ENCODE data around the gene TMEM108. TPM values are rescaled to one million over a fixed set of nuclear protein-coding genes. Genes with fewer than 3 reads are reported as not detected.
A peak's percentile ranks its signal among the peaks of the same experiment; 100 is the strongest.

TMEM108 gene
- polyA plus RNA-seq, 1 of the 3 experiments (the other 2 are of a cell fraction), result 8.6 TPM

GRCh38 chr3:133264920-133265319 is 226.7 kb downstream of the TMEM108 start (continued):
- TF ChIP-seq RAD21 (IDR thresholded peaks at IDR 0.05; ENCODE audit: low read length) (0 out of 2 replicates have a peak, but pooled peaks have one; percentile 3), RXRA (IDR thresholded peaks at IDR 0.05; ENCODE audit: borderline replicate concordance, low read depth) (no peak), NFIC (IDR thresholded peaks at IDR 0.05; ENCODE audit: borderline replicate concordance) (peak; percentile 57; the same call in 1 of the 2 replicates), EZH2phosphoT487 (IDR thresholded peaks at IDR 0.05; ENCODE audit: borderline replicate concordance, low read depth) (no peak), FOXJ3 (CRISPR knock-in tag; IDR thresholded peaks at IDR 0.05) (no peak), NRF1 (IDR thresholded peaks at IDR 0.05; ENCODE audit: low read depth, low read length) (no peak), FOXM1 (IDR thresholded peaks at IDR 0.05; ENCODE audit: low read depth) (no peak), YY1 (IDR thresholded peaks at IDR 0.05; ENCODE audit: low read depth) (no peak), POLR2AphosphoS5 (IDR thresholded peaks at IDR 0.05; ENCODE audit: low read depth, low read length) (peak; percentile 86), GABPA (IDR thresholded peaks at IDR 0.05; ENCODE audit: low read depth) (no peak), JUND (IDR thresholded peaks at IDR 0.05) (peak; percentile 68)
- TF ChIP-seq, protein P1, sequence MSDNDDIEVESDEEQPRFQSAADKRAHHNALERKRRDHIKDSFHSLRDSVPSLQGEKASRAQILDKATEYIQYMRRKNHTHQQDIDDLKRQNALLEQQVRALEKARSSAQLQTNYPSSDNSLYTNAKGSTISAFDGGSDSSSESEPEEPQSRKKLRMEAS (IDR thresholded peaks at IDR 0.05; ENCODE audit: low read depth), result 0 out of 2 replicates have a peak, but pooled peaks have one; percentile 31

GRCh38 chr3:133268726-133269134 is 230.5 kb downstream of the TMEM108 start:
- no peaks in the 10 kb centered on the region for H3K27me3 ChIP-seq (ENCODE audit: insufficient read depth)
- H3K36me3 ChIP-seq (replicated peaks in 1 of 2; ENCODE audit: control insufficient read depth in 1 of 2, insufficient read depth in 2 of 2, low read length in 1 of 2), result no peaks in the 10 kb centered on the region
- CTCF ChIA-PET, result interaction anchor here (0.7 to 4.4 kb wide), 11 partner anchors 11 to 538 kb away, joined by 3 to 25 read pairs (median 4); no protein-coding TSS in a partner anchor
- peaks cover 4 to 54% of the 10 kb centered on the region in 2 experiments; a peak in 2 of 4 replicates for H3K4me1 ChIP-seq (ENCODE audit: control insufficient read depth in 1 of 2, insufficient read depth in 2 of 2, low read depth in 1 of 2, low read length in 1 of 2)
- no peaks in the 10 kb centered on the region for H3K79me2 ChIP-seq (ENCODE audit: insufficient read depth)
- DNase-seq, result peak; percentile 53
- H3K4me2 ChIP-seq, result no peak overlapping the region
- no peaks in the 10 kb centered on the region for H3K9me2 ChIP-seq
- H3K9me3 ChIP-seq, result no peaks in the 10 kb centered on the region
- no peak overlapping the region for H2AFZ ChIP-seq (ENCODE audit: low read depth)
- no peaks in the 10 kb centered on the region for H4K20me1 ChIP-seq (ENCODE audit: insufficient read depth)
- no peak overlapping the region for H3K4me3 ChIP-seq (ENCODE audit: low read depth in 2 of 2, low read length in 1 of 2)
- WGBS (ENCODE audit: low lambda C conversion rate), result 67% methylated on average over 1 of the region's 1 CpG
- H3K9ac ChIP-seq, result no peak overlapping the region
- POLR2A ChIA-PET, result no interaction called here
- peaks cover 4% of the 10 kb centered on the region for H3F3A ChIP-seq (replicated peaks; ENCODE audit: insufficient read depth)
- peak overlapping the region in 1 of 2 experiments; percentile 99; a peak in 3 of 4 replicates for H3K27ac ChIP-seq (ENCODE audit: low read depth in 2 of 2, low read length in 1 of 2)
- TF ChIP-seq JUND (IDR thresholded peaks at IDR 0.05), result no peak
- no peak for TF ChIP-seq TAF1 (IDR thresholded peaks at IDR 0.05; ENCODE audit: borderline replicate concordance, low read depth, low read length)
- TF ChIP-seq RXRA (IDR thresholded peaks at IDR 0.05; ENCODE audit: borderline replicate concordance, low read depth), result no peak
- no peak for TF ChIP-seq IRF3 (IDR thresholded peaks at IDR 0.05; ENCODE audit: low read depth, low read length)
- TF ChIP-seq SIN3A (IDR thresholded peaks at IDR 0.05; ENCODE audit: borderline replicate concordance, low read depth, low read length), result no peak
- TF ChIP-seq TEAD4 (IDR thresholded peaks at IDR 0.05; ENCODE audit: borderline replicate concordance, insufficient read depth), result no peak
- TF ChIP-seq NFIC (IDR thresholded peaks at IDR 0.05; ENCODE audit: borderline replicate concordance), result no peak
- TF ChIP-seq TCF12 (IDR thresholded peaks at IDR 0.05), result peak; percentile 57
- TF ChIP-seq FOXJ3 (CRISPR knock-in tag; IDR thresholded peaks at IDR 0.05), result peak; percentile 77
- TF ChIP-seq, protein P1 (IDR thresholded peaks at IDR 0.05; ENCODE audit: low read depth), result no peak
- no peak for TF ChIP-seq SMC3 (IDR thresholded peaks at IDR 0.05; ENCODE audit: low read depth, low read length)
- TF ChIP-seq USF1 (IDR thresholded peaks at IDR 0.05; ENCODE audit: borderline replicate concordance, low read depth), result no peak
- peak; percentile 86 for TF ChIP-seq GATA2 (CRISPR knock-in tag; IDR thresholded peaks at IDR 0.05)
- peak; percentile 9 to 98; a peak in 2 of 4 replicates for TF ChIP-seq EP300 (IDR thresholded peaks at IDR 0.05; ENCODE audit: borderline replicate concordance in 1 of 2, low read depth in 1 of 2, low read length in 1 of 2)
- peak; percentile 62 for TF ChIP-seq CHD2 (IDR thresholded peaks at IDR 0.05; ENCODE audit: low read length, partially characterized antibody)
- no peak for TF ChIP-seq ZBTB33 (IDR thresholded peaks at IDR 0.05; ENCODE audit: borderline replicate concordance, low read depth)
- TF ChIP-seq USF2 (IDR thresholded peaks at IDR 0.05; ENCODE audit: borderline replicate concordance, low read depth, low read length), result no peak
- no peak for TF ChIP-seq ELF1 (IDR thresholded peaks at IDR 0.05)
- no peak for TF ChIP-seq FOXM1 (IDR thresholded peaks at IDR 0.05; ENCODE audit: low read depth)
- no peak for TF ChIP-seq GABPA (IDR thresholded peaks at IDR 0.05; ENCODE audit: low read depth)
- peak; percentile 44 for TF ChIP-seq RFX5 (IDR thresholded peaks at IDR 0.05; ENCODE audit: low read length)
- TF ChIP-seq POLR2AphosphoS5 (IDR thresholded peaks at IDR 0.05; ENCODE audit: low read depth, low read length), result no peak
- peak; percentile 88 for TF ChIP-seq RCOR1 (IDR thresholded peaks at IDR 0.05; ENCODE audit: low read length)
- TF ChIP-seq EZH2phosphoT487 (IDR thresholded peaks at IDR 0.05; ENCODE audit: borderline replicate concordance, low read depth), result no peak

Measured in SK-N-SH (cell line).